HCT116 (cell line): ENCODE data around the gene FHOD3. TPM values are rescaled to one million over a fixed set of nuclear protein-coding genes. Genes with fewer than 3 reads are reported as not detected.

ENCODE experiments used
- ATAC-seq: fragments of 200-7000 bp; cut with Tn5 transposase; 2 replicates; pipeline ENCODE4 v1.9.1; 2020; ENCODE audit warnings: mild to moderate bottlenecking, moderate library complexity
- BruUV-seq: library from RNA; stranded (reverse); fragments of 400-500 nt; replicated peaks from 2 replicates; lab custom pipeline; 2021; lab: Mats Ljungman, UMichigan
- CTCF ChIA-PET: fragments of 300-600 bp; sonication (Branson Sonifier 250); formaldehyde crosslinking; loops from one replicate; lab custom pipeline; 2021; ENCODE audit warnings: antibody characterized with exemption; lab: Charles Lee
- POLR2A ChIA-PET: fragments of 300-600, 350-600 bp; sonication (Branson Sonifier 250); formaldehyde crosslinking; loops from one replicate; lab custom pipeline; 2021; ENCODE audit warnings: antibody characterized with exemption; lab: Charles Lee
- RAD21 ChIA-PET, 2 experiments: fragments of 300-600 bp; sonication (Branson Sonifier 250); formaldehyde crosslinking; loops; one replicate each; lab custom pipeline; 2023; ENCODE audit warnings: low total read pairs in 2 of 2; ENCODE audit not compliant: uncharacterized antibody in 2 of 2, unreplicated experiment in 2 of 2, low non-redundant PET in 1 of 2; lab: Charles Lee
- DNase-seq: peaks from one replicate; pipeline ENCODE4 v3.0.0-alpha.2; 2010; ENCODE audit warnings: low read depth, low spot score
- H2AFZ ChIP-seq: fragments of 200-600 bp; shearing (Covaris generic), sonication (generic); 2 replicates; pipeline ENCODE4 v1.6.1; 2017; ENCODE audit warnings: low read depth, mixed run types, mixed read lengths, antibody characterized with exemption, low read length; ENCODE audit not compliant: poor library complexity, severe bottlenecking
- H3K27ac ChIP-seq: 2 replicates; pipeline ENCODE4 v1.5.1; 2012; ENCODE audit warnings: low read depth, low read length
- H3K27me3 ChIP-seq: fragments of 200-600 bp; sonication (generic); 2 replicates; pipeline ENCODE4 v1.6.1; 2016; ENCODE audit warnings: mixed run types, low read length, mixed read lengths; ENCODE audit not compliant: insufficient read depth
- H3K36me3 ChIP-seq, 2 experiments: fragments of 200-500 bp in 1 of 2; fragments of 200-600 bp in 1 of 2; sonication (Bioruptor generic) in 1 of 2; sonication (generic) in 1 of 2; 2 replicates each; pipeline versions ENCODE4 v1.5.1 to v1.6.1; 2014 to 2016; ENCODE audit warnings: low read length in 2 of 2, inconsistent platforms in 1 of 2, mixed read lengths in 1 of 2, mixed run types in 1 of 2; ENCODE audit not compliant: insufficient read depth in 2 of 2, control insufficient read depth in 1 of 2
- H3K4me1 ChIP-seq, 2 experiments: fragments of 200-600 bp in 1 of 2; sonication (generic) in 1 of 2; 2 replicates each; pipeline versions ENCODE4 v1.5.1 to v1.6.1; 2012 to 2017; ENCODE audit warnings: low read length in 2 of 2, inconsistent platforms in 1 of 2, mild to moderate bottlenecking in 1 of 2, mixed read lengths in 1 of 2, mixed run types in 1 of 2, moderate library complexity in 1 of 2; ENCODE audit not compliant: insufficient read depth in 2 of 2, control insufficient read depth in 1 of 2
- H3K4me2 ChIP-seq: fragments of 200-600 bp; sonication (generic); 2 replicates; pipeline ENCODE4 v1.6.1; 2017; ENCODE audit warnings: mixed run types, low read length, mixed read lengths
- H3K4me3 ChIP-seq, 2 experiments: fragments of 200-600 bp in 1 of 2; sonication (generic) in 1 of 2; replicated peaks in 1 of 2; 2 replicates each; pipeline ENCODE4 v1.5.1; 2011 to 2016; ENCODE audit warnings: low read length in 2 of 2, control low read depth in 1 of 2, low read depth in 1 of 2, mild to moderate bottlenecking in 1 of 2, mixed read lengths in 1 of 2, mixed run types in 1 of 2
- H3K79me2 ChIP-seq: fragments of 200-600 bp; sonication (generic); 2 replicates; pipeline ENCODE4 v1.6.1; 2017; ENCODE audit warnings: mild to moderate bottlenecking, mixed run types, low read length, moderate library complexity, mixed read lengths; ENCODE audit not compliant: insufficient read depth
- H3K9ac ChIP-seq: fragments of 200-600 bp; sonication (generic); 2 replicates; pipeline ENCODE4 v1.6.1; 2016; ENCODE audit warnings: low read length, mixed read lengths
- H3K9me2 ChIP-seq: fragments of 200-600 bp; sonication (generic), shearing (Covaris generic); 2 replicates; pipeline ENCODE4 v1.6.1; 2017; ENCODE audit warnings: mixed run types, mild to moderate bottlenecking, moderate library complexity; ENCODE audit not compliant: insufficient read depth
- H3K9me3 ChIP-seq, 2 experiments: fragments of 200-500 bp in 1 of 2; fragments of 200-600 bp in 1 of 2; sonication (Bioruptor generic) in 1 of 2; sonication (generic) in 1 of 2; 2 replicates each; pipeline ENCODE4 v1.6.1; 2014 to 2017; ENCODE audit warnings: low read length in 2 of 2, mixed read lengths in 2 of 2, inconsistent platforms in 1 of 2, low read depth in 1 of 2, mild to moderate bottlenecking in 1 of 2, mixed run types in 1 of 2, moderate library complexity in 1 of 2; ENCODE audit not compliant: control insufficient read depth in 1 of 2, insufficient read depth in 1 of 2
- H4K20me1 ChIP-seq: fragments of 200-600 bp; sonication (generic), shearing (Covaris generic); 2 replicates; pipeline ENCODE4 v1.6.1; 2017; ENCODE audit warnings: mixed run types, mild to moderate bottlenecking, moderate library complexity; ENCODE audit not compliant: insufficient read depth
- CTCF ChIP-seq, 3 experiments: fragments of 200-600 bp in 1 of 3; sonication (generic) in 1 of 3; IDR thresholded peaks in 2 of 3; conservative IDR thresholded peaks in 1 of 3; 2 replicates each; pipeline ENCODE4 v1.5.1; 2012 to 2017; ENCODE audit warnings: low read depth in 2 of 3, low read length in 2 of 3, antibody characterized with exemption in 1 of 3, borderline replicate concordance in 1 of 3, control low read depth in 1 of 3, mild to moderate bottlenecking in 1 of 3, mixed read lengths in 1 of 3, mixed run types in 1 of 3, moderate library complexity in 1 of 3; ENCODE audit not compliant: insufficient read depth in 1 of 3
- RAD21 ChIP-seq: IDR thresholded peaks from 2 replicates; pipeline ENCODE4 v1.6.1; 2012; ENCODE audit warnings: low read depth, mild to moderate bottlenecking
- intact Hi-C: fragments of 100-400 bp; cut with micrococcal nuclease; formaldehyde crosslinking; loops from 2 replicates; pipeline ENCODE4 v1.10.0; 2022
- total RNA-seq: library from RNA; stranded (reverse); gene quantifications from one replicate; pipeline ENCODE4 v1.2.1, GENCODE V29; 2021; ENCODE audit not compliant: unreplicated experiment
- TF ChIP-seq, protein P1 (sequence below): IDR thresholded peaks from 2 replicates; pipeline ENCODE4 v1.6.1; 2012

FHOD3 gene
- total RNA-seq, 1 experiment from 2014 or later = 4.0 TPM

GRCh38 chr18:36809590-36810381 is 512.3 kb downstream of the FHOD3 start:
- POLR2A ChIA-PET = no interaction called here
- no peak overlapping the region for H3K4me2 ChIP-seq
- DNase-seq = peak; percentile 39

More at GRCh38 chr18:36809590-36810381, 512.3 kb downstream of the FHOD3 start:
- intact Hi-C loops = loop anchor here (1.0 to 5.0 kb wide), 3 partner anchors 40 to 712 kb away; no protein-coding TSS in a partner anchor
- peak; percentile 99 for ATAC-seq
- Histone ChIP-seq H2AFZ (no peak overlapping the region), H3K36me3 (peaks cover 10 to 14% of the 10 kb centered on the region in 2 experiments; a peak in 3 of 4 replicates), H3K4me3 (no peak overlapping the region), H3K9me2 (no peaks in the 10 kb centered on the region), H3K27me3 (no peaks in the 10 kb centered on the region), H3K27ac (no peak overlapping the region), H4K20me1 (no peaks in the 10 kb centered on the region), H3K4me1 (no peaks in the 10 kb centered on the region), H3K9me3 (no peaks in the 10 kb centered on the region), H3K9ac (no peak overlapping the region), H3K79me2 (no peaks in the 10 kb centered on the region; the same call in 1 of the 2 replicates)
- RAD21 ChIA-PET = no interaction called here
- BruUV-seq = no TSS peak
- CTCF ChIA-PET = no interaction called here
- TF ChIP-seq, protein P1, sequence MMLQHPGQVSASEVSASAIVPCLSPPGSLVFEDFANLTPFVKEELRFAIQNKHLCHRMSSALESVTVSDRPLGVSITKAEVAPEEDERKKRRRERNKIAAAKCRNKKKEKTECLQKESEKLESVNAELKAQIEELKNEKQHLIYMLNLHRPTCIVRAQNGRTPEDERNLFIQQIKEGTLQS = no peak
- TF ChIP-seq CTCF (IDR thresholded peaks at IDR 0.05 in 2 of 3, conservative IDR thresholded peaks at IDR 0.05 in 1 of 3; ENCODE audit: borderline replicate concordance in 1 of 3, insufficient read depth in 1 of 3, low read depth in 2 of 3, low read length in 2 of 3) (peak; percentile 51 to 79 (median 73); a peak in 5 of 6 replicates), RAD21 (peak; percentile 53)
